CD4-positive, alpha-beta memory T cell (primary cell): ENCODE measurements around the gene DAGLB. TPM values are rescaled to one million over a fixed set of nuclear protein-coding genes. Genes with fewer than 3 reads are reported as not detected.
"Not testable (repeated sequence)": the region's sequence is repeated elsewhere in the genome, so short reads cannot be mapped to it uniquely, and the experiment has no call there.

Experiments
- CTCF ChIA-PET: fragments of 350-600 bp; sonication (Branson Sonifier 250); formaldehyde crosslinking; loops from one replicate; lab custom pipeline; 2021; ENCODE audit warnings: inconsistent platforms; ENCODE audit not compliant: partially characterized antibody; lab: Charles Lee
- POLR2A ChIA-PET: fragments of 350-600 bp; sonication (Branson Sonifier 250); formaldehyde crosslinking; loops from one replicate; lab custom pipeline; 2021; ENCODE audit not compliant: partially characterized antibody; lab: Charles Lee
- DNase-seq, 5 donors: peaks; one replicate each; pipeline versions ENCODE4 v3.0.0 to v3.0.0-alpha.2; 2020 to 2022; ENCODE audit warnings: mixed read lengths in 1 of 5
- H3K27ac ChIP-seq: one replicate; pipeline ENCODE4 v1.7.0; 2013; ENCODE audit warnings: low read depth, low read length
- H3K27me3 ChIP-seq: 2 replicates; pipeline ENCODE4 v1.7.0; 2013; ENCODE audit warnings: mild to moderate bottlenecking, low read length, moderate library complexity; ENCODE audit not compliant: insufficient read depth
- H3K36me3 ChIP-seq: 2 replicates; pipeline ENCODE4 v1.7.0; 2013; ENCODE audit warnings: mild to moderate bottlenecking, low read length, moderate library complexity; ENCODE audit not compliant: insufficient read depth
- H3K4me1 ChIP-seq: 2 replicates; pipeline ENCODE4 v1.7.0; 2013; ENCODE audit warnings: mild to moderate bottlenecking, low read length, moderate library complexity; ENCODE audit not compliant: insufficient read depth
- H3K4me3 ChIP-seq, 2 donors: one replicate each; pipeline ENCODE4 v1.7.0; 2013; ENCODE audit warnings: low read length in 2 of 2, mild to moderate bottlenecking in 1 of 2
- H3K9me3 ChIP-seq, 2 donors: one replicate each; pipeline ENCODE4 v1.7.0; 2013; ENCODE audit warnings: low read length in 2 of 2, control low read depth in 1 of 2; ENCODE audit not compliant: control insufficient read depth in 1 of 2
- H3K27ac Mint-ChIP-seq, 7 donors: one replicate each; pipeline ENCODE4 v1.8.0; 2020 to 2021; ENCODE audit warnings: mixed read lengths in 7 of 7, mild to moderate bottlenecking in 6 of 7, inconsistent platforms in 3 of 7, moderate library complexity in 3 of 7
- H3K27me3 Mint-ChIP-seq, 2 donors: one replicate each; pipeline ENCODE4 v1.8.0; 2020 to 2021; ENCODE audit warnings: mixed read lengths in 2 of 2
- H3K36me3 Mint-ChIP-seq, 2 donors: one replicate each; pipeline ENCODE4 v1.8.0; 2020 to 2021; ENCODE audit warnings: mixed read lengths in 2 of 2, inconsistent platforms in 1 of 2, mild to moderate bottlenecking in 1 of 2
- H3K4me1 Mint-ChIP-seq, 4 donors: one replicate each; pipeline ENCODE4 v1.8.0; 2020 to 2021; ENCODE audit warnings: mixed read lengths in 4 of 4, mild to moderate bottlenecking in 1 of 4
- H3K4me3 Mint-ChIP-seq, 8 donors: one replicate each; pipeline ENCODE4 v1.8.0; 2020 to 2021; ENCODE audit warnings: mixed read lengths in 8 of 8, mild to moderate bottlenecking in 7 of 8, moderate library complexity in 6 of 8, inconsistent platforms in 3 of 8
- H3K9me3 Mint-ChIP-seq, 8 donors: one replicate each; pipeline ENCODE4 v1.8.0; 2020 to 2021; ENCODE audit warnings: mixed read lengths in 8 of 8, mild to moderate bottlenecking in 5 of 8, inconsistent platforms in 3 of 8, moderate library complexity in 1 of 8
- intact Hi-C: fragments of 100-400 bp; cut with micrococcal nuclease; formaldehyde crosslinking; loops from one replicate; pipeline ENCODE4 v1.15.1; 2023
- polyA plus RNA-seq, 2 donors: library from polyadenylated mRNA; unstranded; fragments of 300-500 nt; fragmentation: Illumina TruSeq; gene quantifications; one replicate each; pipeline ENCODE4 v1.2.3, GENCODE V29; 2021
- total RNA-seq, 2 experiments: library from RNA; stranded (reverse); gene quantifications; one replicate each; pipeline ENCODE4 v1.2.3, GENCODE V29; 2021

DAGLB gene
- total and polyA plus RNA-seq, 4 experiments from 2014 or later = 5.3 to 37.0 (median 24.5) TPM

GRCh38 chr7:6479067-6479466, 31.3 kb upstream of the DAGLB start:
- POLR2A ChIA-PET = interaction anchor here (0.7 kb wide), 1 partner anchor 16 kb away, joined by 3 read pairs; no protein-coding TSS in a partner anchor
- no peak overlapping the region for H3K27ac ChIP-seq
- Mint-ChIP-seq H3K4me3 (peak overlapping the region in 1 of 8 donors; percentile 25), H3K36me3 (peaks cover 0 to 45% of the 10 kb centered on the region in 2 donors), H3K27ac (peak overlapping the region in 4 of 7 donors; percentile 29 to 66 (median 44)), H3K27me3 (no peaks in the 10 kb centered on the region), H3K4me1 (peaks cover 47 to 88% (median 69%) of the 10 kb centered on the region in 4 donors), H3K9me3 (peaks cover 0 to 3% (median 0%) of the 10 kb centered on the region in 8 donors)
- CTCF ChIA-PET = no interaction called here
- no peaks in the 10 kb centered on the region for H3K9me3 ChIP-seq
- H3K4me3 ChIP-seq = no peak overlapping the region
- H3K4me1 ChIP-seq = peaks cover 57% of the 10 kb centered on the region
- intact Hi-C loops = no loop called here
- DNase-seq = no peak
- H3K36me3 ChIP-seq = peaks cover 4% of the 10 kb centered on the region
- no peaks in the 10 kb centered on the region for H3K27me3 ChIP-seq

- Histone ChIP-seq H3K4me1 (peaks cover 56% of the 10 kb centered on the region), H3K27ac (no peak overlapping the region), H3K9me3 (no peaks in the 10 kb centered on the region), H3K4me3 (no peak overlapping the region), H3K36me3 (peaks cover 5% of the 10 kb centered on the region), H3K27me3 (no peaks in the 10 kb centered on the region)
- CTCF ChIA-PET = no interaction called here
- peaks cover 2 to 50% of the 10 kb centered on the region in 2 donors for H3K36me3 Mint-ChIP-seq
- H3K4me1 Mint-ChIP-seq = peaks cover 49 to 90% (median 70%) of the 10 kb centered on the region in 4 donors
- H3K4me3 Mint-ChIP-seq = peak overlapping the region in 1 of 8 donors; percentile 26
- H3K27ac Mint-ChIP-seq = peak overlapping the region in 1 of 7 donors; percentile 51
- DNase-seq = no peak
- POLR2A ChIA-PET = no interaction called here
- peaks cover 0 to 2% (median 0%) of the 10 kb centered on the region in 8 donors for H3K9me3 Mint-ChIP-seq
- no peaks in the 10 kb centered on the region for H3K27me3 Mint-ChIP-seq
- intact Hi-C loops = no loop called here
These were observed 30.4 kb upstream of the DAGLB start for GRCh38 chr7:6478186-6478585.

DNA sequence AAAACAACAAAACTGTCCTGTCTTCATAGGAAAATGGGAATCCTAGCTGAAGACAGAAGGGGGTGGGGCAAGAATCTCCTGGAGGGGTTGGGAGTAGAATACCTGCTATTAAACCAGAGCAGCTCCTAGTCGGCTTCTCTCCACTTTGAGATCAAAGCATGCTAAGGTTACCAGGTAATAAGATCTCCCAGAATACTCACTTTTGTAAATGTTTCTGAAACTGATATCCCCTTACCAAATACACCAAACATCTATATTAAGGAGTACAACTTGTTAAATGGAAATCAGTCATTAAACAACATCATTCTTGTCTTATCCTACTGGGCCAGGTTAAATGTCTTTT, 29.5 kb upstream of the DAGLB start:
- no peaks in the 10 kb centered on the region for H3K27me3 Mint-ChIP-seq
- POLR2A ChIA-PET = interaction anchor here (0.7 kb wide), 1 partner anchor 30 kb away, joined by 5 read pairs; the partner anchor contains the start of gene DAGLB
- no peaks in the 10 kb centered on the region for H3K9me3 Mint-ChIP-seq
- H3K36me3 ChIP-seq = peaks cover 10% of the 10 kb centered on the region
- peaks cover 44 to 81% (median 64%) of the 10 kb centered on the region in 4 donors for H3K4me1 Mint-ChIP-seq
- H3K9me3 ChIP-seq = no peaks in the 10 kb centered on the region
- H3K36me3 Mint-ChIP-seq = peaks cover 4 to 53% of the 10 kb centered on the region in 2 donors
- peak overlapping the region in 6 of 7 donors; percentile 4 to 68 (median 43) for H3K27ac Mint-ChIP-seq
- H3K4me3 ChIP-seq = no peak overlapping the region
- peak overlapping the region in 2 of 8 donors; percentile 9 to 11 for H3K4me3 Mint-ChIP-seq
- CTCF ChIA-PET = interaction anchor here (0.8 kb wide), 1 partner anchor 30 kb away, joined by 3 read pairs; the partner anchor contains the start of gene DAGLB
- H3K4me1 ChIP-seq = peaks cover 49% of the 10 kb centered on the region
- DNase-seq = no peak
- intact Hi-C loops = no loop called here
- no peaks in the 10 kb centered on the region for H3K27me3 ChIP-seq
- no peak overlapping the region for H3K27ac ChIP-seq

- Histone ChIP-seq H3K9me3 (no peaks in the 10 kb centered on the region), H3K4me3 (no peak overlapping the region), H3K27me3 (no peaks in the 10 kb centered on the region), H3K27ac (no peak overlapping the region), H3K36me3 (peaks cover 13% of the 10 kb centered on the region), H3K4me1 (peaks cover 45% of the 10 kb centered on the region)
- no peaks in the 10 kb centered on the region for H3K27me3 Mint-ChIP-seq
- peak overlapping the region in 5 of 7 donors; percentile 18 to 67 (median 46) for H3K27ac Mint-ChIP-seq
- POLR2A ChIA-PET = interaction anchor here (0.7 kb wide), 1 partner anchor 29 kb away, joined by 5 read pairs; the partner anchor contains the start of gene DAGLB
- intact Hi-C loops = no loop called here
- peak overlapping the region in 1 of 8 donors; percentile 20 for H3K4me3 Mint-ChIP-seq
- no peaks in the 10 kb centered on the region for H3K9me3 Mint-ChIP-seq
- peaks cover 9 to 58% of the 10 kb centered on the region in 2 donors for H3K36me3 Mint-ChIP-seq
- DNase-seq = no peak
- peaks cover 42 to 75% (median 61%) of the 10 kb centered on the region in 4 donors for H3K4me1 Mint-ChIP-seq
- CTCF ChIA-PET = interaction anchor here (0.8 kb wide), 3 partner anchors 10 to 29 kb away, joined by 3 to 4 read pairs (median 3); partner anchors contain the start of gene DAGLB
These were observed 29.0 kb upstream of the DAGLB start for GRCh38 chr7:6476596-6477317.

DNA sequence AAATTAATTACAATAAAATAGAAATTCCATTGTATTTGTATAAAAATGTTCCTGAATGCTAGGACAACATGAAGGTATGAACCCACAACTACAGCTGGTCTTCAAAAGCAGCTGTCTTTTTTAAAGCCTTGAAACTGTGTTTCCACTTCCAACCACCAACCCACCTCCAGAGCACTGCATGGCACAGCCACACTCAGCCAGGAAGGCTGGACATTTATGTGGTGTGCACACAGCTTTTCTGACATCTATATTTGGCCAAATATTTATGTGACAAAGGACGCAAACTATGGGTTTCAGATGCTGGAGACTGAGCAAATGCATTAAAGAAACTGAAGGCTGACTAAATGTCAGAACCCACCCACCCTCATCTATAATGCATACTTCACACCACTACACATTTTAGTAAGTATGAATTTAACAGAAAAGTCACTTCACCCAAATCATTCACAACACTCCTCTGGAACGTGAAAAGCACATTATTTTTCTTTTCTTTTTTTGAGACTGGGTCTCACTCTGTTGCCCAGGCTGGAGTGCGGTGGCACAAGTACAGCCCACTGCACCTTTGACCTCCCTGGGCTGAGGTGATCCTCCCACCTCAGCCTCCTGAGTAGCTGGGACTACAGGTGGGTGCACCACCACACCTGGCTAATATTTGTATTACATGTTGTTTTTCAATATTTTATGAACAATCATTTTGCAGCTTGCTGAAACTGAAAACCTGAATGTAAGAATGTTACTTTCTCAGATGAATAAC, 27.9 kb upstream of the DAGLB start:
- intact Hi-C loops = no loop called here
- DNase-seq = no peak
- ChIA-PET POLR2A (no interaction called here), CTCF (interaction anchor here (0.8 kb wide), 2 partner anchors 9 to 18 kb away, joined by 3 to 4 read pairs; no protein-coding TSS in a partner anchor)
- H3K4me1 ChIP-seq = peaks cover 33% of the 10 kb centered on the region
- Mint-ChIP-seq H3K36me3 (peaks cover 14 to 59% of the 10 kb centered on the region in 2 donors), H3K27ac (peak overlapping the region; percentile 14 to 81 (median 46)), H3K4me1 (peaks cover 33 to 64% (median 51%) of the 10 kb centered on the region in 4 donors), H3K4me3 (no peak overlapping the region), H3K9me3 (no peaks in the 10 kb centered on the region), H3K27me3 (no peaks in the 10 kb centered on the region)
- no peaks in the 10 kb centered on the region for H3K27me3 ChIP-seq
- no peak overlapping the region for H3K27ac ChIP-seq
- no peak overlapping the region for H3K4me3 ChIP-seq
- H3K9me3 ChIP-seq = no peaks in the 10 kb centered on the region
- peaks cover 18% of the 10 kb centered on the region for H3K36me3 ChIP-seq

DNA sequence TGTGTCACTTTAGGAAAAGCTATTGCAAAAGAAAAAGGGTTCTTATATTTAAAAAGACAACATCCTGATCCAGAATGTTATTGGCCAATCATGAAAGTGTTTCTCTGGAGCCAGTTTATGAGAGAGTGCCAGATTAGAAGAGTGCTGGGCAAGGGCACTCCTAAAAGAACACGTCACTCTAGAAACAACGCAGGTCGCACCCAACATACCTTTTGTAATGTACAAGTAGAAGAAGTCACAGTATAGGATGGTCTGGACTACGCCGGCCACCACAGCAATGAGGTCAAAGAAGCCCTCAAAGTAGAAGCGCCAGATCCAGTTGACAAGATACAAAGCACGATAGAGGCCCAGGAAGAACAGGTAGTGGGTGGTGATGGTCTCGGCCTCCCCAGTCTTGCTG, 18.1 kb upstream of the DAGLB start:
- no peaks in the 10 kb centered on the region for H3K9me3 ChIP-seq
- H3K4me1 ChIP-seq = no peaks in the 10 kb centered on the region
- no peak overlapping the region for H3K27ac ChIP-seq
- ChIA-PET CTCF (no interaction called here), POLR2A (interaction anchor here (1.6 kb wide), 1 partner anchor 18 kb away, joined by 4 read pairs; the partner anchor contains the start of gene DAGLB)
- H3K27me3 Mint-ChIP-seq = no peaks in the 10 kb centered on the region
- intact Hi-C loops = no loop called here
- peaks cover 48% of the 10 kb centered on the region for H3K36me3 ChIP-seq
- H3K27me3 ChIP-seq = no peaks in the 10 kb centered on the region
- peaks cover 26 to 64% of the 10 kb centered on the region in 2 donors for H3K36me3 Mint-ChIP-seq
- H3K4me3 ChIP-seq = no peak overlapping the region
- no peaks in the 10 kb centered on the region for H3K9me3 Mint-ChIP-seq
- H3K4me1 Mint-ChIP-seq = no peaks in the 10 kb centered on the region
- DNase-seq = no peak
- H3K27ac Mint-ChIP-seq = peak overlapping the region in 2 of 7 donors; percentile 5 to 31
- no peak overlapping the region for H3K4me3 Mint-ChIP-seq

GRCh38 chr7:6463609-6464008, 15.9 kb upstream of the DAGLB start:
- H3K27me3 Mint-ChIP-seq, H3K4me1 ChIP-seq, H3K9me3 Mint-ChIP-seq, H3K27me3 ChIP-seq, intact Hi-C loops, H3K9me3 ChIP-seq, CTCF ChIA-PET, H3K4me1 Mint-ChIP-seq, H3K27ac ChIP-seq, H3K4me3 ChIP-seq, H3K4me3 Mint-ChIP-seq, POLR2A ChIA-PET, DNase-seq: not testable (repeated sequence)
- Mint-ChIP-seq H3K36me3 (peaks cover 22 to 53% of the 10 kb centered on the region in 2 donors), H3K27ac (peak overlapping the region in 3 of 7 donors; percentile 24 to 60 (median 42))
- peaks cover 37% of the 10 kb centered on the region for H3K36me3 ChIP-seq
